Stimulated activated CD4-positive, alpha-beta T cell treated with anti-CD3 and anti-CD28 coated beads, Interleukin-12 subunit alpha, Interleukin-12 subunit beta, amount 100 ng/mL, for 48 hours (primary cell): ENCODE data around the gene KRT82.

Experiments used
- DNase-seq, 3 donors: peaks; one replicate each; pipeline ENCODE4 v3.0.0-alpha.2; 2020; ENCODE audit warnings: low read depth in 2 of 3, low spot score in 1 of 3

Gene KRT82

GRCh38 chr12:52436000-52436827, 30.1 kb upstream of the KRT82 start:
- no peak for DNase-seq

- no peak for DNase-seq
These were observed 29.5 kb upstream of the KRT82 start for GRCh38 chr12:52435659-52435999.

GRCh38 chr12:52434760-52435530, 28.8 kb upstream of the KRT82 start:
- no peak for DNase-seq

GRCh38 chr12:52434081-52434733, 28.1 kb upstream of the KRT82 start, which contains the start of gene KRT75:
Gene KRT75, minus strand, starts transcription at chr12:52434371. Its CDS starts 67 bp downstream, at chr12:52434304.
- no peak for DNase-seq

GRCh38 chr12:52433501-52434080, 27.5 kb upstream of the KRT82 start:
- DNase-seq = no peak

- no peak for DNase-seq
These were observed 26.5 kb upstream of the KRT82 start for GRCh38 chr12:52432559-52433207.

GRCh38 chr12:52428121-52428520, 22.0 kb upstream of the KRT82 start:
- DNase-seq = no peak

- no peak for DNase-seq
These were observed 20.9 kb upstream of the KRT82 start for GRCh38 chr12:52427083-52427482.

GRCh38 chr12:52426034-52426433, 19.9 kb upstream of the KRT82 start:
- no peak for DNase-seq

- DNase-seq = no peak
These were observed 19.3 kb upstream of the KRT82 start for GRCh38 chr12:52425466-52425865.

GRCh38 chr12:52423661-52424500, 17.7 kb upstream of the KRT82 start:
- no peak for DNase-seq

GRCh38 chr12:52423035-52423434, 16.9 kb upstream of the KRT82 start:
- DNase-seq = no peak

- no peak for DNase-seq
These were observed 13.5 kb upstream of the KRT82 start for GRCh38 chr12:52419656-52420055.

- no peak for DNase-seq
These were observed 12.5 kb upstream of the KRT82 start for GRCh38 chr12:52418576-52419110.

GRCh38 chr12:52417740-52418139, 11.6 kb upstream of the KRT82 start:
- no peak for DNase-seq

- no peak for DNase-seq
These were observed 10.7 kb upstream of the KRT82 start for GRCh38 chr12:52416795-52417194.

GRCh38 chr12:52415870-52416750, 10.0 kb upstream of the KRT82 start:
- DNase-seq = no peak

- DNase-seq = no peak
These were observed 8.8 kb upstream of the KRT82 start for GRCh38 chr12:52414936-52415335.

GRCh38 chr12:52413782-52414345, 7.7 kb upstream of the KRT82 start:
- no peak for DNase-seq
